Heart right ventricle (tissue), 16 donors: ENCODE results near the gene TNFSF18. TPM values are rescaled to one million over a fixed set of nuclear protein-coding genes. Genes with fewer than 3 reads are reported as not detected.
"Not testable (repeated sequence)": the region's sequence is repeated elsewhere in the genome, so short reads cannot be mapped to it uniquely, and the experiment has no call there.

Experiments used
- ATAC-seq, 8 donors: fragments of 200-7000 bp; cut with Tn5 transposase; one replicate each; pipeline ENCODE4 v1.9.1; 2020; ENCODE audit warnings: mild to moderate bottlenecking in 8 of 8, moderate library complexity in 8 of 8, moderate number of reproducible peaks in 1 of 8
- DNase-seq, 2 donors: peaks; one replicate each; pipeline ENCODE4 v3.0.0-alpha.2; 2020
- H3K27ac ChIP-seq, 10 donors: fragments of 200-600 bp; sonication (generic) in 2 of 10; one replicate each; pipeline versions ENCODE4 v1.5.0 to v1.8.0; 2020 to 2022; ENCODE audit warnings: mild to moderate bottlenecking in 3 of 10
- H3K27me3 ChIP-seq, 7 donors: fragments of 200-600 bp; one replicate each; pipeline ENCODE4 v1.8.0; 2021 to 2022; ENCODE audit warnings: mild to moderate bottlenecking in 2 of 7
- H3K36me3 ChIP-seq, 9 donors: fragments of 200-600 bp; sonication (generic) in 1 of 9; one replicate each; pipeline versions ENCODE4 v1.5.0 to v1.8.0; 2020 to 2022; ENCODE audit warnings: mild to moderate bottlenecking in 2 of 9
- H3K4me1 ChIP-seq, 9 donors: fragments of 200-600 bp; sonication (generic) in 1 of 9; one replicate each; pipeline versions ENCODE4 v1.5.0 to v1.8.0; 2020 to 2022; ENCODE audit warnings: mild to moderate bottlenecking in 4 of 9
- H3K4me3 ChIP-seq, 10 donors: fragments of 200-600 bp; sonication (generic) in 2 of 10; one replicate each; pipeline versions ENCODE4 v1.5.0 to v1.8.0; 2020 to 2022; ENCODE audit warnings: mild to moderate bottlenecking in 7 of 10, moderate library complexity in 2 of 10
- H3K9me3 ChIP-seq, 11 donors: fragments of 200-600 bp in 10 of 11; sonication (generic) in 2 of 11; one replicate each; pipeline versions ENCODE4 v1.5.0 to v1.8.0; 2013 to 2022; ENCODE audit warnings: mild to moderate bottlenecking in 2 of 11, control low read depth in 1 of 11, moderate library complexity in 1 of 11
- CTCF ChIP-seq, 9 donors: fragments of 200-600 bp; sonication (generic) in 2 of 9; IDR thresholded peaks; one replicate each; pipeline versions ENCODE4 v1.5.0 to v1.8.0; 2021 to 2022; ENCODE audit warnings: antibody characterized with exemption in 9 of 9, mild to moderate bottlenecking in 5 of 9, moderate library complexity in 1 of 9
- WGBS, 2 donors: extraction: QIAGEN DNeasy Blood & Tissue Kit; methylation state at CpG; one replicate each; pipeline ENCODE4 v1.1.7; 2013; ENCODE audit warnings: inconsistent platforms in 1 of 2; 5-methylcytosine and 5-hydroxymethylcytosine counted together
- intact Hi-C, 10 donors: fragments of 100-400 bp; cut with DNase I; formaldehyde crosslinking; loops; one replicate each; pipeline versions ENCODE4 v1.11.1 to v1.14.2; 2022
- polyA plus RNA-seq, 2 donors: library from polyadenylated mRNA; stranded (reverse); fragments of 200-250 nt; gene quantifications; one replicate each; pipeline ENCODE4 v1.2.3, GENCODE V29; 2013
- total RNA-seq, 10 donors: library from RNA; stranded (reverse); fragmentation: NEBNext Ultra II Directional in 3 of 10; extraction: Animal tissue kit (Norgen Biotek cat#: 25700) in 3 of 10; gene quantifications; one replicate each; pipeline versions ENCODE4 v1.2.1 to v1.2.4, GENCODE V29; 2021 to 2023
- donor health status: Arrhythmogenic right ventricular cardiomyopathy.
- donor health status: ischemic (EF 13 %, LVEDD 7.1; RV severe dilation, severe dysfunction).
- donor health status: healthy with polysubstance abuse.
- donor health status: DM: no; HTN: yes; CAD: no.
- donor health status: DM: no; HTN: no; CAD: no.
- donor health status: ischemic (EF 25% LVEDD 6.9; RV normal size, moderate dysfunction).
- donor health status: ischemic (EF 25% LVEDD 5.7; RV mildly dilated, moderate dysfunction).
- donor health status: healthy.
- donor health status: DM: yes; HTN: yes; CAD: no.
- donor health status: Ischemic cardiomyopathy.
- donor health status: ischemic (EF 35%, LVEDD 5.7; RV mildly dilated, moderate dysfunction).
- donor health status: nonischemic (EF 11% LVEDD 7.7; RV severe dilation, severe dysfunction).
- donor health status: DM: yes; HTN: yes; CAD: no.
- donor health status: PGD.
- donor health status: ischemic (EF 29% LVEDD 5.4; RV normal size, mild dysfunction).
- donor health status: nonischemic (EF 23%, LVEDD 6.1; RV moderate dilation, normal function).

The TNFSF18 gene
- total and polyA plus RNA-seq, 12 donors = 0.04 to 1.4 (median 0.16) TPM; not detected in 7

DNA sequence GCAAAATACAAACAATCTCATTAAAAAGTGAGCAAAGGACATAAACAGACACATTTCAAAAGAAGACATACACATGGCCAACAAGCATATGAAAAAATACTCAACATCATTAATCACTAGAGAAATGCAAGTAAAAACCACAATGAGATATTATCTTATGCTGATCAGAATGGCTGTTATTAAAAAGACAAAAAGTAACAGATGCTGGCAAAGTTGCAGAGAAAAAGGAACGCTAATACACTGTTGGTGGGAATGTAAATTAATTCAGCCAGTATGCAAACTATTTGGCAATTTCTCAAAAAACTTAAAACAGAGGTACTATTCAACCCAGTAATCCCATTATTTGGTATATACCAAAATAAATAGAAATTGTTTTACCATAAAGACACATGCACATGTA lies 32.2 kb upstream of the TNFSF18 start:
- Histone ChIP-seq H3K4me3 (no peak overlapping the region), H3K4me1 (no peaks in the 10 kb centered on the region), H3K36me3 (no peaks in the 10 kb centered on the region), H3K9me3 (peaks cover 0 to 8% (median 0%) of the 10 kb centered on the region in 11 donors), H3K27me3 (no peaks in the 10 kb centered on the region), H3K27ac (no peak overlapping the region)
- intact Hi-C loops = no loop called here
- TF ChIP-seq CTCF (IDR thresholded peaks at IDR 0.05) = no peak
- 66 to 91% methylated on average over 1 of the region's 1 CpG for WGBS, 2 donors
- ATAC-seq (no peak), DNase-seq (no peak)

GRCh38 chr1:173074217-173074616 lies 23.5 kb upstream of the TNFSF18 start:
- H3K4me1 ChIP-seq, DNase-seq, intact Hi-C loops, H3K4me3 ChIP-seq, H3K36me3 ChIP-seq, H3K27ac ChIP-seq, ATAC-seq, H3K27me3 ChIP-seq: not testable (repeated sequence)
- peaks cover 0 to 15% (median 6%) of the 10 kb centered on the region in 11 donors for H3K9me3 ChIP-seq
- 87 to 91% methylated on average over 6 of the region's 6 CpGs for WGBS, 2 donors

DNA sequence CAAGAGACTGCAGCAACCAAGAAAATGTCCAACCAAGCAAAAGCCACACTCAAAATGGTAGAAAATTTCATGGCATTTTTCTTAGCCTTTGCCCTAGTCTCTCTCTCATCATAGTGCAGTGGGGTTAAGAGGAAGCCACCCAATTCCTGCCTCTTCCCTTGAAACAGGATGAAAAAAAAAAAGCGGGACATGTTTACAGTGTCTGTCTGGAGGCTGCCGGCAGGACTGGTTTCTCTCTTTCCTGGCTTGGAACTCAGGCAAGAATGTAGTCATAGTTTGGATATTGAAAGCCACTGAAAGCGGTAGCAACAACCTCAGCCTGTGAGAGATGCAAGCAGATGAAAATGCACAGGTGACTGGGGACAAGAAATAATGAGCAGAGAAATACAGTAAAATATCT lies 13.3 kb upstream of the TNFSF18 start:
- peaks cover 0 to 6% (median 0%) of the 10 kb centered on the region in 11 donors for H3K9me3 ChIP-seq
- no peak for DNase-seq
- H3K27ac ChIP-seq = no peak overlapping the region
- intact Hi-C loops = no loop called here
- 60 to 67% methylated on average over 3 of the region's 3 CpGs for WGBS, 2 donors
- H3K4me3 ChIP-seq = no peak overlapping the region
- no peak for TF ChIP-seq CTCF (IDR thresholded peaks at IDR 0.05)
- H3K27me3 ChIP-seq = no peaks in the 10 kb centered on the region
- H3K4me1 ChIP-seq = peaks cover 0 to 9% (median 0%) of the 10 kb centered on the region in 9 donors
- H3K36me3 ChIP-seq = no peaks in the 10 kb centered on the region
- ATAC-seq = no peak

DNA sequence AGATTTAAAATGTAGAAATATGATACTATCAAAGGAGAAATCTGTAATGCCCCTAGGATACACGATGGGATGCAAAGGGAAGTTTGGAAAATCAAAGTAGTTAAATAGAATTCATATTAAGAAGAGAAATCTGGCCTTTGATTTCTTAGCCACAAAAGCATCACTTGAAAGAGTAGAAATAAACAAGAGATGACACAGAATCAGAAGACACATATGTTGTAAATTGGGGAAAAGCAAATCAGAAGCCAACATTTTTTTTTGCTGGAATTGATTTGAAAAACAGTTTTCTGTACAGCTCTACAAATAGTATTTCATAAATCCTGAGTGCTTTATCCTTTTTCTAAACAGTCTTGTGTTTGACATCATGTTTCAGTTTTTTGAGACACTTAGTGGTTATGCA lies 12.4 kb upstream of the TNFSF18 start:
- Histone ChIP-seq H3K9me3 (peaks cover 0 to 5% (median 0%) of the 10 kb centered on the region in 11 donors), H3K27ac (no peak overlapping the region), H3K27me3 (no peaks in the 10 kb centered on the region), H3K4me3 (no peak overlapping the region), H3K4me1 (peaks cover 0 to 9% (median 0%) of the 10 kb centered on the region in 9 donors), H3K36me3 (no peaks in the 10 kb centered on the region)
- ATAC-seq (no peak), DNase-seq (no peak)
- no peak for TF ChIP-seq CTCF (IDR thresholded peaks at IDR 0.05)
- WGBS, 2 donors = 79 to 81% methylated on average over 1 of the region's 1 CpG
- intact Hi-C loops = no loop called here

DNA sequence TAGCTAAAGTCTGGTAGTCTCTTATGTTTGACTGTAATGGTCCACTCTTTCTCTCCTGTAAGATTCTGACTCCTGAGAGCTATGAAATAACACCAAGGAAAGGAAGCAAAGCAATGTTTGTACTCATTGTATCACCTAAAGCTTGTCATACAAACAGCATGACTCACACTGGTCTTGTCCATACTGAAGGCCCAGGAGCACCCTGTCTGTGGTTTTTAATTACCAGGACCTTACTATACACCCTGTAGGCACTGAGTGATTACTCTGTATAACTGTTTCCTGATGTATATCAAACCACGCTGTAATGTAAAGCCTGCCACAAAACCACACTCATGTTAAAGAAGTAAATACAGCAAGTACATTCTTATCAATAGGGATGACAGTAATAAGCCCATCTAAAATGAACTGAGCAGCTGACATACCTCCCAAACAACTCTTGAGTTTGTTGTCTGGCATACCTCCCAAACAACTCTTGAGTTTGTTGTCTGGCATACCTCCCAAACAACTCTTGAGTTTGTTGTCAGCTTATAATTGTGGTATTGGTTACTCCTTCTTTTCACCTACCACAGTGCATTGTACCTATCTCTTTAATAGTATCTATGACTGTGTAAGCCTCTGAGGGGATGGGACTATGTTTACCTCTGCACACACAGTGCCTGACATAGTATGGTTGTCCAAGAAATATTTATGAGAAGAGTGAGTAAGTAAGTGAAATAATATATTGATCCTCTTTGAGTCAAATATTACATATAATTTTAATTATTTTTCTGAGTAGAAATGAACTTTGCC lies 11.6 kb upstream of the TNFSF18 start:
- H3K4me1 ChIP-seq = peaks cover 0 to 9% (median 0%) of the 10 kb centered on the region in 9 donors
- WGBS, 2 donors = 88% methylated on average over 1 of the region's 1 CpG
- H3K27ac ChIP-seq = no peak overlapping the region
- no peaks in the 10 kb centered on the region for H3K27me3 ChIP-seq
- TF ChIP-seq CTCF (IDR thresholded peaks at IDR 0.05) = no peak
- H3K9me3 ChIP-seq = peaks cover 0 to 5% (median 0%) of the 10 kb centered on the region in 11 donors
- no peak for ATAC-seq
- H3K36me3 ChIP-seq = no peaks in the 10 kb centered on the region
- DNase-seq = no peak
- H3K4me3 ChIP-seq = no peak overlapping the region
- intact Hi-C loops = no loop called here
